Measurements from ENCODE around the gene NEK6. TPM values are rescaled to one million over a fixed set of nuclear protein-coding genes. Genes with fewer than 3 reads are reported as not detected.

NEK6 gene
- total RNA-seq, 1 donor from 2014 or later, result 115 TPM

GRCh38 chr9:124296796-124297550 lies 39.2 kb downstream of the NEK6 start:
- TF ChIP-seq, protein P1, sequence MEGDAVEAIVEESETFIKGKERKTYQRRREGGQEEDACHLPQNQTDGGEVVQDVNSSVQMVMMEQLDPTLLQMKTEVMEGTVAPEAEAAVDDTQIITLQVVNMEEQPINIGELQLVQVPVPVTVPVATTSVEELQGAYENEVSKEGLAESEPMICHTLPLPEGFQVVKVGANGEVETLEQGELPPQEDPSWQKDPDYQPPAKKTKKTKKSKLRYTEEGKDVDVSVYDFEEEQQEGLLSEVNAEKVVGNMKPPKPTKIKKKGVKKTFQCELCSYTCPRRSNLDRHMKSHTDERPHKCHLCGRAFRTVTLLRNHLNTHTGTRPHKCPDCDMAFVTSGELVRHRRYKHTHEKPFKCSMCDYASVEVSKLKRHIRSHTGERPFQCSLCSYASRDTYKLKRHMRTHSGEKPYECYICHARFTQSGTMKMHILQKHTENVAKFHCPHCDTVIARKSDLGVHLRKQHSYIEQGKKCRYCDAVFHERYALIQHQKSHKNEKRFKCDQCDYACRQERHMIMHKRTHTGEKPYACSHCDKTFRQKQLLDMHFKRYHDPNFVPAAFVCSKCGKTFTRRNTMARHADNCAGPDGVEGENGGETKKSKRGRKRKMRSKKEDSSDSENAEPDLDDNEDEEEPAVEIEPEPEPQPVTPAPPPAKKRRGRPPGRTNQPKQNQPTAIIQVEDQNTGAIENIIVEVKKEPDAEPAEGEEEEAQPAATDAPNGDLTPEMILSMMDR (IDR thresholded peaks at IDR 0.05), result no peak
- no peaks in the 10 kb centered on the region for H3K9me3 Mint-ChIP-seq (ENCODE audit: unreplicated experiment)
- H3K4me1 Mint-ChIP-seq (ENCODE audit: unreplicated experiment), result peaks cover 88% of the 10 kb centered on the region
- peak overlapping the region; percentile 84 for H3K27ac Mint-ChIP-seq (ENCODE audit: unreplicated experiment)
- no peak for DNase-seq (ENCODE audit: extremely low spot score, unreplicated experiment)
- peaks cover 9% of the 10 kb centered on the region for H3K36me3 Mint-ChIP-seq (ENCODE audit: unreplicated experiment)
- no peak overlapping the region for H3K4me3 Mint-ChIP-seq (ENCODE audit: unreplicated experiment)
- no peaks in the 10 kb centered on the region for H3K27me3 Mint-ChIP-seq (ENCODE audit: unreplicated experiment)

GRCh38 chr9:124297551-124297901 lies 39.8 kb downstream of the NEK6 start:
- DNase-seq (ENCODE audit: extremely low spot score, unreplicated experiment), result peak; percentile 90
- peak overlapping the region; percentile 84 for H3K27ac Mint-ChIP-seq (ENCODE audit: unreplicated experiment)

DNA sequence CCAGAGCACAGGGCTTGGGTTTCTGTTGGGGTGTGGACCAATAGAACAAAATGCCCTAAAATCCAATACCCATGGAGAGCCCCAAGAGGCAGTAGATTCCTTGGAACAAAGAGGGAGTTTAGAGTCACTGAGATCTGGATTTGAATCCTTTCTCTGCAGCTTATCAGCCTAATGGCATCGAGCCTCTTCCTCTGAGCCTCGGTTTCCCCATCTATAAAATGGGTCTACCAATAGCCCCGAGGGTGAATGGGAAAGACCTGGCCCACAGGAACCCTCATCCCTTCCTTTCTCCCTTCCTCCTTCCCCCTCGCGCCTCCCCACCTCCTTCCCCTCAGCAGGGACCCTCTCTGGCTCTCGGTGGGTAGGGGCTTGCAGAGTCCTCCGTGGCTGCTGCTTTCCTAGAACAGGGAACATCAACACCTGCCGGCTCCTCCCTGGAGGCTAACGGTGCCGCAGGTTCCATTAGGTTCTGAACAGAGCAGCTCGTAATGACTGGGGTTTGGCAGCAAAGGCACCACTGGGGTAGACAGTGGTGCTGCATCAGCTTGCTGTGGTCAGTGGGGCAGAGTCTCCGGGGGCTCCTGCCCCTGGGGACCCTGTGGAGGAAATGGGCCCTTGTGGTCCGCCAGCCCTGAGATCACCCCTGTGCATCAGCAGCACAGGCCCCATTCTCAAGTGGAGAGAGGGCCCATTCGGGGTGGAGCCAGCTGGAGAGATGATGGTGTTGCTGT lies 40.3 kb downstream of the NEK6 start:
- no peak for DNase-seq (ENCODE audit: extremely low spot score, unreplicated experiment)
- Mint-ChIP-seq H3K4me3 (ENCODE audit: unreplicated experiment) (no peak overlapping the region), H3K9me3 (ENCODE audit: unreplicated experiment) (no peaks in the 10 kb centered on the region), H3K36me3 (ENCODE audit: unreplicated experiment) (peaks cover 12% of the 10 kb centered on the region), H3K4me1 (ENCODE audit: unreplicated experiment) (peaks cover 77% of the 10 kb centered on the region), H3K27me3 (ENCODE audit: unreplicated experiment) (no peaks in the 10 kb centered on the region), H3K27ac (ENCODE audit: unreplicated experiment) (peak overlapping the region; percentile 84)
- TF ChIP-seq, protein P1 (IDR thresholded peaks at IDR 0.05), result no peak

More at GRCh38 chr9:124297551-124297901, 39.8 kb downstream of the NEK6 start:
- Mint-ChIP-seq H3K27me3 (ENCODE audit: unreplicated experiment) (no peaks in the 10 kb centered on the region), H3K4me1 (ENCODE audit: unreplicated experiment) (peaks cover 82% of the 10 kb centered on the region), H3K4me3 (ENCODE audit: unreplicated experiment) (no peak overlapping the region), H3K9me3 (ENCODE audit: unreplicated experiment) (no peaks in the 10 kb centered on the region), H3K36me3 (ENCODE audit: unreplicated experiment) (peaks cover 9% of the 10 kb centered on the region)
- TF ChIP-seq, protein P1 (IDR thresholded peaks at IDR 0.05), result no peak

DNA sequence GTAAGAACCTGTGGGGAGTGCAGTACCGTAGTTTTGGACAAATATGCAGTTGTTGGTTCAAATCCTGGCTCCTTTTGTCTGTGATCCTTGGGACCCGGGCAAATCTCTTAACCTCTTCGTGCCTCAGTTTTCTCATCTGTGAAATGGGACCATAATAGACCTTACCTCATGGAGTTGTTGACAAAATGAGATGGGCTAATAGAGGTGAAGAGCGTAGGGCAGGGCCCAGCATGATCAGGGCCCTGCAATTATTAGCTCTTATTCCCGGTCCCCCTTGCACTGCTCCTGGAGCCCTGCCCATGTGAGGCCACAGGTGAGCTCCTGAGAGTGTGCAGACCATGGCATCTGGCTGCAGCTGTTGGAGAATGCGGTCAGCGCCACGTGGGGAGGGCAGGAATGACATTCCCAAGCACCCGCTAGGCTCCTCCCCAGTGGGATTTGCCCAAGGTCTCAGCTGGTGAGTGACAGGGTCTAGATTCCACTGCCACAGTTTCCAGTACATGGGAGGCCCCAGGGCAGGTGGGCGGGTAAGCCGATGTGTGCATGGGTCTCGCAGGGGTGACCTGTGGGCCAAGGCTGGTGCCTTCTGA lies 41.0 kb downstream of the NEK6 start:
- no peak overlapping the region for H3K4me3 Mint-ChIP-seq (ENCODE audit: unreplicated experiment)
- no peaks in the 10 kb centered on the region for H3K27me3 Mint-ChIP-seq (ENCODE audit: unreplicated experiment)
- peaks cover 70% of the 10 kb centered on the region for H3K4me1 Mint-ChIP-seq (ENCODE audit: unreplicated experiment)
- peak overlapping the region; percentile 77 for H3K27ac Mint-ChIP-seq (ENCODE audit: unreplicated experiment)
- H3K36me3 Mint-ChIP-seq (ENCODE audit: unreplicated experiment), result peaks cover 19% of the 10 kb centered on the region
- TF ChIP-seq, protein P1 (IDR thresholded peaks at IDR 0.05), result no peak
- no peak for DNase-seq (ENCODE audit: extremely low spot score, unreplicated experiment)
- H3K9me3 Mint-ChIP-seq (ENCODE audit: unreplicated experiment), result no peaks in the 10 kb centered on the region

Measured in osteocyte (in vitro differentiated cells).